Liver (tissue), 9 donors: ENCODE measurements around the gene EPPIN. TPM values are rescaled to one million over a fixed set of nuclear protein-coding genes. Genes with fewer than 3 reads are reported as not detected.

ENCODE experiments used
- DNase-seq: peaks from one replicate; pipeline ENCODE4 v3.0.0-alpha.2; 2017; ENCODE audit warnings: low spot score
- H3K27ac ChIP-seq, 2 donors: one replicate each; pipeline ENCODE4 v1.7.0; 2013; ENCODE audit warnings: inconsistent platforms in 2 of 2, low read length in 2 of 2, control low read depth in 1 of 2, low read depth in 1 of 2, mild to moderate bottlenecking in 1 of 2
- H3K27me3 ChIP-seq, 4 donors: one replicate each; pipeline versions ENCODE4 v1.6.1 to v1.7.0; 2013; ENCODE audit warnings: low read length in 3 of 4, inconsistent platforms in 1 of 4, mild to moderate bottlenecking in 1 of 4, moderate library complexity in 1 of 4; ENCODE audit not compliant: control insufficient read depth in 4 of 4, insufficient read depth in 4 of 4
- H3K36me3 ChIP-seq, 4 donors: one replicate each; pipeline versions ENCODE4 v1.6.1 to v1.7.0; 2013; ENCODE audit warnings: low read length in 3 of 4, mild to moderate bottlenecking in 3 of 4, low read depth in 1 of 4, moderate library complexity in 1 of 4; ENCODE audit not compliant: control insufficient read depth in 4 of 4, insufficient read depth in 3 of 4
- H3K4me1 ChIP-seq, 4 donors: one replicate each; pipeline versions ENCODE4 v1.6.1 to v1.7.0; 2013; ENCODE audit warnings: low read length in 3 of 4, mild to moderate bottlenecking in 3 of 4, moderate library complexity in 1 of 4; ENCODE audit not compliant: control insufficient read depth in 4 of 4, insufficient read depth in 4 of 4
- H3K4me3 ChIP-seq, 3 donors: one replicate each; pipeline versions ENCODE4 v1.6.1 to v1.7.0; 2013; ENCODE audit warnings: low read length in 3 of 3, control low read depth in 1 of 3, low read depth in 1 of 3, mild to moderate bottlenecking in 1 of 3
- H3K9ac ChIP-seq, 2 donors: one replicate each; pipeline ENCODE4 v1.7.0; 2013; ENCODE audit warnings: low read length in 2 of 2, mild to moderate bottlenecking in 2 of 2, moderate library complexity in 2 of 2, control low read depth in 1 of 2, low read depth in 1 of 2
- H3K9me3 ChIP-seq, 4 donors: one replicate each; pipeline versions ENCODE4 v1.6.1 to v1.7.0; 2013; ENCODE audit warnings: low read length in 3 of 4; ENCODE audit not compliant: control insufficient read depth in 4 of 4
- CTCF ChIP-seq: fragments of 150-350 bp; IDR thresholded peaks from 2 replicates; pipeline ENCODE4 v1.5.1; 2017; ENCODE audit warnings: improper control_type of control experiment, low read depth, low read length; ENCODE audit not compliant: missing input control
- EGR1 ChIP-seq, 2 donors: IDR thresholded peaks; 2 replicates each; pipeline ENCODE4 v1.6.1; 2016 to 2018; ENCODE audit warnings: antibody characterized with exemption in 2 of 2, low read depth in 2 of 2
- FOXA1 ChIP-seq: IDR thresholded peaks from 2 replicates; pipeline ENCODE4 v1.6.1; 2016; ENCODE audit warnings: antibody characterized with exemption
- FOXA2 ChIP-seq: IDR thresholded peaks from 2 replicates; pipeline ENCODE4 v1.6.1; 2016; ENCODE audit warnings: antibody characterized with exemption
- GABPA ChIP-seq, 2 donors: IDR thresholded peaks in 1 of 2; conservative IDR thresholded peaks in 1 of 2; 2 replicates each; pipeline ENCODE4 v1.6.1; 2016; ENCODE audit warnings: antibody characterized with exemption in 2 of 2, mild to moderate bottlenecking in 1 of 2, moderate library complexity in 1 of 2
- HNF4A ChIP-seq, 2 donors: conservative IDR thresholded peaks; 2 replicates each; pipeline ENCODE4 v1.6.1; 2016; ENCODE audit warnings: antibody characterized with exemption in 2 of 2, mild to moderate bottlenecking in 2 of 2
- HNF4G ChIP-seq: IDR thresholded peaks from 2 replicates; pipeline ENCODE4 v1.6.1; 2016; ENCODE audit warnings: antibody characterized with exemption
- JUND ChIP-seq, 2 donors: IDR thresholded peaks; 2 replicates each; pipeline ENCODE4 v1.6.1; 2016; ENCODE audit warnings: antibody characterized with exemption in 2 of 2
- MAX ChIP-seq: IDR thresholded peaks from 2 replicates; pipeline ENCODE4 v1.6.1; 2016; ENCODE audit warnings: antibody characterized with exemption
- NR2F2 ChIP-seq: IDR thresholded peaks from 2 replicates; pipeline ENCODE4 v1.6.1; 2016; ENCODE audit warnings: antibody characterized with exemption
- RAD21 ChIP-seq, 2 donors: IDR thresholded peaks; 2 replicates each; pipeline ENCODE4 v1.6.1; 2016; ENCODE audit warnings: antibody characterized with exemption in 2 of 2, mild to moderate bottlenecking in 2 of 2
- REST ChIP-seq: IDR thresholded peaks from 2 replicates; pipeline ENCODE4 v1.6.1; 2016; ENCODE audit warnings: antibody characterized with exemption, mild to moderate bottlenecking
- RXRA ChIP-seq, 2 donors: IDR thresholded peaks; 2 replicates each; pipeline ENCODE4 v1.6.1; 2017 to 2018; ENCODE audit warnings: antibody characterized with exemption in 2 of 2, mild to moderate bottlenecking in 1 of 2
- SP1 ChIP-seq: IDR thresholded peaks from 2 replicates; pipeline ENCODE4 v1.6.1; 2018; ENCODE audit warnings: antibody characterized with exemption, mild to moderate bottlenecking
- TAF1 ChIP-seq: conservative IDR thresholded peaks from 2 replicates; pipeline ENCODE4 v1.6.1; 2016; ENCODE audit warnings: antibody characterized with exemption, mild to moderate bottlenecking
- YY1 ChIP-seq: IDR thresholded peaks from 2 replicates; pipeline ENCODE4 v1.6.1; 2016; ENCODE audit warnings: antibody characterized with exemption, mild to moderate bottlenecking
- ZBTB33 ChIP-seq: IDR thresholded peaks from 2 replicates; pipeline ENCODE4 v1.6.1; 2016; ENCODE audit warnings: antibody characterized with exemption
- WGBS: extraction: QIAGEN DNeasy Blood & Tissue Kit; methylation state at CpG from one replicate; pipeline ENCODE4 v1.1.7; 2013; 5-methylcytosine and 5-hydroxymethylcytosine counted together
- polyA plus RNA-seq, 2 donors: library from polyadenylated mRNA; stranded (reverse) in 1 of 2; unstranded in 1 of 2; fragments of 200-250 nt in 1 of 2; fragments of >200 nt in 1 of 2; fragmentation: Nextera tagmentation in 1 of 2; extraction: Ambion mirVana in 1 of 2; gene quantifications; one replicate each; pipeline versions ENCODE4 v1.2.1 to v1.2.3, GENCODE V29; 2013 to 2015
- total RNA-seq, 2 donors: library from RNA; depleted of rRNA; stranded (reverse); fragments of >200 nt; gene quantifications; one replicate each; pipeline ENCODE4 v1.2.3, GENCODE V29; 2014
- TF ChIP-seq, protein P1 (sequence below): IDR thresholded peaks from 2 replicates; pipeline ENCODE4 v1.6.1; 2016; ENCODE audit warnings: antibody characterized with exemption
- donor health status: healthy.
- donor health status: healthy.
- donor health status: healthy.
- donor health status: healthy.
- donor health status: healthy.

Gene EPPIN
- total and polyA plus RNA-seq, 4 donors: not detected

- TF ChIP-seq REST: no peak
Observed at GRCh38 chr20:45527294-45527693, 19.9 kb downstream of the EPPIN start (continued).

GRCh38 chr20:45523821-45524220 lies 23.4 kb downstream of the EPPIN start:
- Histone ChIP-seq H3K9ac (no peak overlapping the region), H3K4me3 (no peak overlapping the region), H3K36me3 (no peaks in the 10 kb centered on the region), H3K27me3 (peaks cover 0 to 13% (median 0%) of the 10 kb centered on the region in 4 donors), H3K27ac (no peak overlapping the region), H3K4me1 (no peaks in the 10 kb centered on the region), H3K9me3 (no peaks in the 10 kb centered on the region)
- TF ChIP-seq EGR1 (IDR thresholded peaks at IDR 0.05; ENCODE audit: low read depth in 2 of 2) (no peak), RAD21 (IDR thresholded peaks at IDR 0.05) (no peak), TAF1 (no peak), RXRA (IDR thresholded peaks at IDR 0.05) (no peak), FOXA2 (no peak), GABPA (IDR thresholded peaks at IDR 0.05 in 1 of 2, conservative IDR thresholded peaks at IDR 0.05 in 1 of 2) (no peak), ZBTB33 (no peak), HNF4A (conservative IDR thresholded peaks at IDR 0.05) (no peak), YY1 (no peak), NR2F2 (no peak), FOXA1 (no peak), HNF4G (no peak), JUND (IDR thresholded peaks at IDR 0.05) (no peak), MAX (no peak)
- TF ChIP-seq, protein P1, sequence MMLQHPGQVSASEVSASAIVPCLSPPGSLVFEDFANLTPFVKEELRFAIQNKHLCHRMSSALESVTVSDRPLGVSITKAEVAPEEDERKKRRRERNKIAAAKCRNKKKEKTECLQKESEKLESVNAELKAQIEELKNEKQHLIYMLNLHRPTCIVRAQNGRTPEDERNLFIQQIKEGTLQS: no peak
- 60% methylated on average over 1 of the region's 1 CpG for WGBS
- no peak for DNase-seq

- H3K4me3 ChIP-seq: no peak overlapping the region
- no peak overlapping the region for H3K27ac ChIP-seq
- no peaks in the 10 kb centered on the region for H3K36me3 ChIP-seq
- H3K9me3 ChIP-seq: no peaks in the 10 kb centered on the region
- no peak overlapping the region for H3K9ac ChIP-seq
- no peaks in the 10 kb centered on the region for H3K4me1 ChIP-seq
- WGBS: 41% methylated on average over 2 of the region's 2 CpGs
- TF ChIP-seq CTCF (no peak), FOXA1 (no peak), HNF4A (conservative IDR thresholded peaks at IDR 0.05) (no peak), SP1 (no peak), EGR1 (IDR thresholded peaks at IDR 0.05; ENCODE audit: low read depth in 2 of 2) (no peak), YY1 (no peak), JUND (IDR thresholded peaks at IDR 0.05) (no peak)
- TF ChIP-seq, protein P1: no peak
- H3K27me3 ChIP-seq: peaks cover 0 to 6% (median 0%) of the 10 kb centered on the region in 4 donors
- no peak for DNase-seq
Observed at GRCh38 chr20:45518282-45518681, 28.9 kb downstream of the EPPIN start.
